GM23338 (cell line): Measurements from ENCODE around the gene MINDY1. TPM values are rescaled to one million over a fixed set of nuclear protein-coding genes. Genes with fewer than 3 reads are reported as not detected.

Experiments
- ATAC-seq: fragments of 200-7000 bp; cut with Tn5 transposase; 3 replicates; pipeline ENCODE4 v1.9.1; 2020
- DNase-seq: peaks from one replicate; pipeline ENCODE4 v3.0.0-alpha.2; 2015; ENCODE audit warnings: low spot score
- H2AFZ ChIP-seq: fragments of 200-600 bp; sonication (generic); 2 replicates; pipeline ENCODE4 v1.8.0; 2016; ENCODE audit warnings: antibody characterized with exemption, mild to moderate bottlenecking, moderate library complexity
- H3F3A ChIP-seq: fragments of 200-600 bp; sonication (generic); replicated peaks from 2 replicates; pipeline ENCODE4 v1.8.0; 2017; ENCODE audit warnings: antibody characterized with exemption, mixed run types, low read depth
- H3K27ac ChIP-seq: fragments of 200-600 bp; sonication (generic); 2 replicates; pipeline ENCODE4 v1.6.1; 2016; ENCODE audit warnings: low read depth
- H3K27me3 ChIP-seq: fragments of 200-600 bp; sonication (generic); 2 replicates; pipeline ENCODE4 v1.8.0; 2016; ENCODE audit warnings: mild to moderate bottlenecking, mixed run types, moderate library complexity; ENCODE audit not compliant: insufficient read depth
- H3K36me3 ChIP-seq: fragments of 200-600 bp; sonication (generic); 2 replicates; pipeline ENCODE4 v1.8.0; 2016; ENCODE audit warnings: mild to moderate bottlenecking; ENCODE audit not compliant: insufficient read depth
- H3K4me1 ChIP-seq: fragments of 200-600 bp; sonication (generic); 2 replicates; pipeline ENCODE4 v1.8.0; 2016; ENCODE audit warnings: mild to moderate bottlenecking, moderate library complexity; ENCODE audit not compliant: insufficient read depth
- H3K4me2 ChIP-seq: fragments of 200-600 bp; sonication (generic); 2 replicates; pipeline ENCODE4 v1.7.1; 2017; ENCODE audit warnings: mixed run types
- H3K4me3 ChIP-seq: fragments of 200-600 bp; sonication (generic); 2 replicates; pipeline ENCODE4 v1.6.1; 2016; ENCODE audit warnings: mixed run types
- H3K79me2 ChIP-seq: fragments of 200-600 bp; sonication (generic); replicated peaks from 2 replicates; pipeline ENCODE4 v1.8.0; 2017; ENCODE audit warnings: mild to moderate bottlenecking; ENCODE audit not compliant: insufficient read depth
- H3K9me2 ChIP-seq: fragments of 200-600 bp; sonication (generic); 2 replicates; pipeline ENCODE4 v1.8.0; 2017; ENCODE audit not compliant: insufficient read depth
- H4K20me1 ChIP-seq: fragments of 200-600 bp; sonication (generic); replicated peaks from 2 replicates; pipeline ENCODE4 v1.8.0; 2017; ENCODE audit warnings: mild to moderate bottlenecking; ENCODE audit not compliant: insufficient read depth
- H3K27ac Mint-ChIP-seq: 2 replicates; pipeline ENCODE4 v1.8.0; 2020; ENCODE audit warnings: inconsistent platforms, mild to moderate bottlenecking, moderate library complexity, mixed read lengths
- H3K27me3 Mint-ChIP-seq: 3 replicates; pipeline ENCODE4 v1.8.0; 2022; ENCODE audit warnings: low read depth, mild to moderate bottlenecking, moderate library complexity, mixed read lengths, inconsistent platforms; ENCODE audit not compliant: insufficient read depth, poor library complexity
- H3K36me3 Mint-ChIP-seq: 3 replicates; pipeline ENCODE4 v1.8.0; 2021; ENCODE audit warnings: low read depth, mild to moderate bottlenecking, inconsistent platforms, moderate library complexity, mixed read lengths
- H3K4me1 Mint-ChIP-seq: 3 replicates; pipeline ENCODE4 v1.8.0; 2020; ENCODE audit warnings: mild to moderate bottlenecking, inconsistent platforms, mixed read lengths
- H3K4me3 Mint-ChIP-seq: 3 replicates; pipeline ENCODE4 v1.8.0; 2021; ENCODE audit warnings: moderate library complexity, mild to moderate bottlenecking, inconsistent platforms, mixed read lengths
- H3K9me3 Mint-ChIP-seq: 3 replicates; pipeline ENCODE4 v1.8.0; 2020; ENCODE audit warnings: moderate library complexity, mild to moderate bottlenecking, inconsistent platforms, mixed read lengths
- CREB1 ChIP-seq: fragments of 250-450 bp; sonication (Bioruptor Pico); IDR thresholded peaks from 2 replicates; pipeline ENCODE4 v1.5.0; 2020; ENCODE audit warnings: low read depth, mild to moderate bottlenecking, moderate library complexity
- EZH2 ChIP-seq: fragments of 200-600 bp; sonication (generic); IDR thresholded peaks from one replicate; pipeline ENCODE4 v1.8.0; 2017; ENCODE audit warnings: antibody characterized with exemption, mild to moderate bottlenecking, low read depth; ENCODE audit not compliant: unreplicated experiment
- EZH2phosphoT487 ChIP-seq: fragments of 200-600 bp; sonication (generic); IDR thresholded peaks from one replicate; pipeline ENCODE4 v1.8.1; 2018; ENCODE audit warnings: antibody characterized with exemption; ENCODE audit not compliant: unreplicated experiment
- JUNB ChIP-seq: IDR thresholded peaks from one replicate; pipeline ENCODE4 v1.6.1; 2016; ENCODE audit warnings: antibody characterized with exemption; ENCODE audit not compliant: unreplicated experiment
- NANOG ChIP-seq: IDR thresholded peaks from 2 replicates; pipeline ENCODE4 v1.6.1; 2016; ENCODE audit warnings: antibody characterized with exemption, borderline replicate concordance
- POLR2AphosphoS5 ChIP-seq: IDR thresholded peaks from 2 replicates; pipeline ENCODE4 v1.6.1; 2016; ENCODE audit warnings: antibody characterized with exemption, low read depth
- STAT1 ChIP-seq: IDR thresholded peaks from one replicate; pipeline ENCODE4 v1.6.1; 2016; ENCODE audit warnings: antibody characterized with exemption; ENCODE audit not compliant: unreplicated experiment
- ZNF331 ChIP-seq: fragments of 250-450 bp; sonication (Bioruptor Pico); IDR thresholded peaks from 2 replicates; pipeline ENCODE4 v1.5.0; 2020; ENCODE audit warnings: low read depth, mild to moderate bottlenecking, moderate library complexity
- polyA plus RNA-seq: library from polyadenylated mRNA; unstranded; fragments of >200 nt; fragmentation: Nextera tagmentation; extraction: Ambion mirVana; gene quantifications from 2 replicates; pipeline ENCODE4 v1.2.1, GENCODE V29; 2016
- total RNA-seq: library from RNA; depleted of rRNA; stranded (reverse); fragments of >200 nt; shearing (Covaris generic); gene quantifications from 2 replicates; pipeline ENCODE4 v1.2.3, GENCODE V29; 2014
- TF ChIP-seq, protein P1 (sequence below): IDR thresholded peaks from one replicate; pipeline ENCODE4 v1.6.1; 2018; ENCODE audit warnings: antibody characterized with exemption; ENCODE audit not compliant: unreplicated experiment
- TF ChIP-seq, protein P2 (sequence below), 2 experiments: fragments of 200-600 bp in 1 of 2; sonication (generic) in 1 of 2; conservative IDR thresholded peaks; 2 replicates each; pipeline versions ENCODE4 v1.5.1 to v1.6.1; 2016 to 2017; ENCODE audit warnings: antibody characterized with exemption in 2 of 2, low read depth in 2 of 2, mild to moderate bottlenecking in 2 of 2, moderate library complexity in 1 of 2

MINDY1 gene
- total and polyA plus RNA-seq, 2 experiments from 2014 or later: 4.5 to 10.3 TPM

DNA sequence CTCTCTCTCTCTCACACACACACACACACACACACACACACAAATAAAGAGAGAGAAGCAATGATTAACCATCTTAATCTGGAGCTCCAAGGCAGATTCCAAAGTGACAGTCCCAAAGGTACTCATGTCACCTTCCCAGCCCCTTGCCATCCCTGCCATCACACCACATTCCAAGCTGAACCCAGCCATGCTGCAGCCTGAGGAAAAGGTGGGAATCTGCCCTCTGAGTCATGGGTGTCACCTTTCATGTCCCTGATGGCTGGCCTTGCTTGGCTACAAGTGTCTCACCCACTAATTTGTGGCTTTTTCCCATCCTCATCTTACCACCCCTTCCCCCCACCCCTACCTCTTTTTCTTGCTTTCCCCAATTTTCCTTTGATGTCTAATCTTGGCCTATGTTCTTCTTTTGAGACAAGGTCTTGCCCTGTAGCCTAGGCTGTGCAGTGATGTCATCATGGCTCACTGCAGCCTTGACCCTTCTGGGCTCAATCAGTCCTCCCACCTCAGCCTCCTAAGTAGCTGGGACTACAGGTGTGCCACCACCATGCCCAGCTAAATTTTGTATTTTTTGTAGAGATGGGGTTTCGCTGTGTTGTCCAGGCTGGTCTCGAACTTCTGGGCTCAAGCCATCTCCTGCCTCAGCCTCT, 21.4 kb downstream of the MINDY1 start:
- DNase-seq: no peak
- H3K36me3 Mint-ChIP-seq: no peaks in the 10 kb centered on the region; the same call in 2 of the 3 replicates

More for the DNA sequence above, 21.4 kb downstream of the MINDY1 start:
- Mint-ChIP-seq H3K4me3 (no peak overlapping the region; the same call in 2 of the 3 replicates), H3K9me3 (no peaks in the 10 kb centered on the region), H3K27ac (no peak overlapping the region), H3K4me1 (peaks cover 22% of the 10 kb centered on the region), H3K27me3 (peaks cover 7% of the 10 kb centered on the region)
- no peaks in the 10 kb centered on the region for H3K27me3 ChIP-seq
- no peak overlapping the region for H2AFZ ChIP-seq
- no peak for ATAC-seq
- no peak overlapping the region for H3K27ac ChIP-seq
- no peak overlapping the region for H3K4me3 ChIP-seq
- TF ChIP-seq NANOG: no peak
- no peak for TF ChIP-seq STAT1
- TF ChIP-seq, protein P1, sequence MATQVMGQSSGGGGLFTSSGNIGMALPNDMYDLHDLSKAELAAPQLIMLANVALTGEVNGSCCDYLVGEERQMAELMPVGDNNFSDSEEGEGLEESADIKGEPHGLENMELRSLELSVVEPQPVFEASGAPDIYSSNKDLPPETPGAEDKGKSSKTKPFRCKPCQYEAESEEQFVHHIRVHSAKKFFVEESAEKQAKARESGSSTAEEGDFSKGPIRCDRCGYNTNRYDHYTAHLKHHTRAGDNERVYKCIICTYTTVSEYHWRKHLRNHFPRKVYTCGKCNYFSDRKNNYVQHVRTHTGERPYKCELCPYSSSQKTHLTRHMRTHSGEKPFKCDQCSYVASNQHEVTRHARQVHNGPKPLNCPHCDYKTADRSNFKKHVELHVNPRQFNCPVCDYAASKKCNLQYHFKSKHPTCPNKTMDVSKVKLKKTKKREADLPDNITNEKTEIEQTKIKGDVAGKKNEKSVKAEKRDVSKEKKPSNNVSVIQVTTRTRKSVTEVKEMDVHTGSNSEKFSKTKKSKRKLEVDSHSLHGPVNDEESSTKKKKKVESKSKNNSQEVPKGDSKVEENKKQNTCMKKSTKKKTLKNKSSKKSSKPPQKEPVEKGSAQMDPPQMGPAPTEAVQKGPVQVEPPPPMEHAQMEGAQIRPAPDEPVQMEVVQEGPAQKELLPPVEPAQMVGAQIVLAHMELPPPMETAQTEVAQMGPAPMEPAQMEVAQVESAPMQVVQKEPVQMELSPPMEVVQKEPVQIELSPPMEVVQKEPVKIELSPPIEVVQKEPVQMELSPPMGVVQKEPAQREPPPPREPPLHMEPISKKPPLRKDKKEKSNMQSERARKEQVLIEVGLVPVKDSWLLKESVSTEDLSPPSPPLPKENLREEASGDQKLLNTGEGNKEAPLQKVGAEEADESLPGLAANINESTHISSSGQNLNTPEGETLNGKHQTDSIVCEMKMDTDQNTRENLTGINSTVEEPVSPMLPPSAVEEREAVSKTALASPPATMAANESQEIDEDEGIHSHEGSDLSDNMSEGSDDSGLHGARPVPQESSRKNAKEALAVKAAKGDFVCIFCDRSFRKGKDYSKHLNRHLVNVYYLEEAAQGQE: no peak
- no peak for TF ChIP-seq CREB1 (CRISPR knock-in tag)
- TF ChIP-seq, protein P2, sequence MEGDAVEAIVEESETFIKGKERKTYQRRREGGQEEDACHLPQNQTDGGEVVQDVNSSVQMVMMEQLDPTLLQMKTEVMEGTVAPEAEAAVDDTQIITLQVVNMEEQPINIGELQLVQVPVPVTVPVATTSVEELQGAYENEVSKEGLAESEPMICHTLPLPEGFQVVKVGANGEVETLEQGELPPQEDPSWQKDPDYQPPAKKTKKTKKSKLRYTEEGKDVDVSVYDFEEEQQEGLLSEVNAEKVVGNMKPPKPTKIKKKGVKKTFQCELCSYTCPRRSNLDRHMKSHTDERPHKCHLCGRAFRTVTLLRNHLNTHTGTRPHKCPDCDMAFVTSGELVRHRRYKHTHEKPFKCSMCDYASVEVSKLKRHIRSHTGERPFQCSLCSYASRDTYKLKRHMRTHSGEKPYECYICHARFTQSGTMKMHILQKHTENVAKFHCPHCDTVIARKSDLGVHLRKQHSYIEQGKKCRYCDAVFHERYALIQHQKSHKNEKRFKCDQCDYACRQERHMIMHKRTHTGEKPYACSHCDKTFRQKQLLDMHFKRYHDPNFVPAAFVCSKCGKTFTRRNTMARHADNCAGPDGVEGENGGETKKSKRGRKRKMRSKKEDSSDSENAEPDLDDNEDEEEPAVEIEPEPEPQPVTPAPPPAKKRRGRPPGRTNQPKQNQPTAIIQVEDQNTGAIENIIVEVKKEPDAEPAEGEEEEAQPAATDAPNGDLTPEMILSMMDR (conservative IDR thresholded peaks at IDR 0.05; ENCODE audit: low read depth in 2 of 2): no peak
- TF ChIP-seq EZH2: no peak
- no peak for TF ChIP-seq JUNB
- no peak for TF ChIP-seq ZNF331 (CRISPR knock-in tag)
- no peak for TF ChIP-seq POLR2AphosphoS5
- no peak for TF ChIP-seq EZH2phosphoT487
- peaks cover 20% of the 10 kb centered on the region for H3K4me1 ChIP-seq
- no peaks in the 10 kb centered on the region for H3K9me2 ChIP-seq
- H4K20me1 ChIP-seq: no peaks in the 10 kb centered on the region
- no peaks in the 10 kb centered on the region for H3K36me3 ChIP-seq
- 0 out of 2 replicates have a peak, but pooled peaks cover 3% of the 10 kb centered on the region for H3F3A ChIP-seq
- H3K4me2 ChIP-seq: no peak overlapping the region
- H3K79me2 ChIP-seq: no peaks in the 10 kb centered on the region
